ENCODE measurements around the gene SV2A. TPM values are rescaled to one million over a fixed set of nuclear protein-coding genes. Genes with fewer than 3 reads are reported as not detected.

The SV2A gene
- total RNA-seq (10 to 100 TPM in 1 of 5 experiments, 1 to 10 TPM in 4; 2.6 to 18.8 (median 3.1) TPM), polyA plus RNA-seq (1 to 10 TPM; 1.3 to 2.1 TPM), total RNA-seq (5.5 reads per million, percentile 25 among the genes with 10 or more reads in this experiment)

GRCh38 chr1:149917571-149918144, at the start of gene SV2A:
SV2A (minus strand) TSS chr1:149917844; CDS start chr1:149913840, 4,004 bp downstream.
- Histone ChIP-seq H3K27ac (ENCODE audit: low read depth, low read length) (peak within 1 kb of the TSS; percentile 36), H3K36me3 (ENCODE audit: control insufficient read depth in 2 of 3, insufficient read depth in 3 of 3, low read length in 3 of 3) (peaks cover 0 to 4% (median 0%) of the 10 kb centered on the region in 3 experiments), H3K4me1 (ENCODE audit: control insufficient read depth in 2 of 2, insufficient read depth in 2 of 2, low read length in 2 of 2) (peaks cover 7 to 33% of the 10 kb centered on the region in 2 donors), H3K9me3 (ENCODE audit: control insufficient read depth in 2 of 3, low read length in 3 of 3) (no peaks in the 10 kb centered on the region), H3K27me3 (ENCODE audit: control insufficient read depth in 2 of 2, insufficient read depth in 2 of 2, low read length in 2 of 2) (no peaks in the 10 kb centered on the region), H3K4me3 (ENCODE audit: low read length) (peak within 1 kb of the TSS; percentile 81)
- ATAC-seq (peak; percentile 80), DNase-seq (peak in 8 of 9 donors; percentile 5 to 57 (median 20))
- Mint-ChIP-seq H3K4me3 (peak within 1 kb of the TSS; percentile 68 to 97 (median 88)), H3K27ac (peak within 1 kb of the TSS in 8 of 9 donors; percentile 26 to 91 (median 70)), H3K4me1 (peaks cover 22 to 57% (median 47%) of the 10 kb centered on the region in 7 donors), H3K36me3 (peaks cover 0 to 13% (median 11%) of the 10 kb centered on the region in 5 donors), H3K9me3 (no peaks in the 10 kb centered on the region), H3K27me3 (no peaks in the 10 kb centered on the region)
- intact Hi-C loops (cut with micrococcal nuclease), result loop anchor here (1.0 to 5.0 kb wide), 4 partner anchors 10 to 135 kb away; partner anchors contain the start of genes BOLA1 (in 2 of the 2) and SF3B4 (in 1 of the 2)
- ChIA-PET POLR2A (interaction anchor here (0.6 to 1.9 kb wide), 2 partner anchors 10 to 20 kb away, joined by 4 read pairs; partner anchors contain the start of gene SF3B4), CTCF (no interaction called here)

GRCh38 chr1:149967041-149967440, 49.4 kb upstream of the SV2A start:
- no peak overlapping the region for H3K4me3 ChIP-seq (ENCODE audit: low read length)
- Mint-ChIP-seq H3K9me3 (no peaks in the 10 kb centered on the region), H3K36me3 (peaks cover 5 to 27% (median 17%) of the 10 kb centered on the region in 5 donors), H3K27me3 (no peaks in the 10 kb centered on the region), H3K27ac (peak overlapping the region in 2 of 9 donors; percentile 1 to 16), H3K4me1 (peaks cover 6 to 17% (median 13%) of the 10 kb centered on the region in 7 donors), H3K4me3 (no peak overlapping the region)
- intact Hi-C loops (cut with micrococcal nuclease), result no loop called here
- DNase-seq (no peak), ATAC-seq (no peak)
- H3K27me3 ChIP-seq (ENCODE audit: control insufficient read depth in 2 of 2, insufficient read depth in 2 of 2, low read length in 2 of 2), result no peaks in the 10 kb centered on the region
- POLR2A ChIA-PET, result interaction anchor here (1.1 kb wide), 1 partner anchor 79 kb away, joined by 5 read pairs; a partner anchor contains a TSS
- CTCF ChIA-PET, result no interaction called here
- H3K9me3 ChIP-seq (ENCODE audit: control insufficient read depth in 2 of 3, low read length in 3 of 3), result no peaks in the 10 kb centered on the region
- H3K27ac ChIP-seq (ENCODE audit: low read depth, low read length), result no peak overlapping the region
- H3K4me1 ChIP-seq (ENCODE audit: control insufficient read depth in 2 of 2, insufficient read depth in 2 of 2, low read length in 2 of 2), result no peaks in the 10 kb centered on the region
- peaks cover 0 to 18% (median 7%) of the 10 kb centered on the region in 3 experiments for H3K36me3 ChIP-seq (ENCODE audit: control insufficient read depth in 2 of 3, insufficient read depth in 3 of 3, low read length in 3 of 3)

GRCh38 chr1:149966405-149966804, 48.8 kb upstream of the SV2A start:
- Mint-ChIP-seq H3K4me1 (peaks cover 6 to 24% (median 19%) of the 10 kb centered on the region in 7 donors), H3K27ac (peak overlapping the region in 5 of 9 donors; percentile 1 to 63 (median 42)), H3K9me3 (no peaks in the 10 kb centered on the region), H3K36me3 (peaks cover 5 to 23% (median 17%) of the 10 kb centered on the region in 5 donors), H3K4me3 (no peak overlapping the region), H3K27me3 (no peaks in the 10 kb centered on the region)
- no peaks in the 10 kb centered on the region for H3K27me3 ChIP-seq (ENCODE audit: control insufficient read depth in 2 of 2, insufficient read depth in 2 of 2, low read length in 2 of 2)
- POLR2A ChIA-PET, result interaction anchor here (1.1 kb wide), 1 partner anchor 79 kb away, joined by 5 read pairs; a partner anchor contains a TSS
- CTCF ChIA-PET, result interaction anchor here (0.6 kb wide), 1 partner anchor 108 kb away, joined by 3 read pairs; no protein-coding TSS in a partner anchor
- H3K36me3 ChIP-seq (ENCODE audit: control insufficient read depth in 2 of 3, insufficient read depth in 3 of 3, low read length in 3 of 3), result peaks cover 0 to 16% (median 7%) of the 10 kb centered on the region in 3 experiments
- H3K9me3 ChIP-seq (ENCODE audit: control insufficient read depth in 2 of 3, low read length in 3 of 3), result no peaks in the 10 kb centered on the region
- intact Hi-C loops (cut with micrococcal nuclease), result no loop called here
- DNase-seq (no peak), ATAC-seq (no peak)
- H3K27ac ChIP-seq (ENCODE audit: low read depth, low read length), result no peak overlapping the region
- H3K4me1 ChIP-seq (ENCODE audit: control insufficient read depth in 2 of 2, insufficient read depth in 2 of 2, low read length in 2 of 2), result no peaks in the 10 kb centered on the region
- H3K4me3 ChIP-seq (ENCODE audit: low read length), result no peak overlapping the region

- peaks cover 5 to 15% (median 11%) of the 10 kb centered on the region in 5 donors for H3K36me3 Mint-ChIP-seq
- H3K27ac Mint-ChIP-seq, result peak overlapping the region in 6 of 9 donors; percentile 1 to 80 (median 50)
- H3K27me3 Mint-ChIP-seq, result no peaks in the 10 kb centered on the region
Measured at GRCh38 chr1:149965440-149965839, 47.8 kb upstream of the SV2A start.

GRCh38 chr1:149963358-149963757, 45.7 kb upstream of the SV2A start:
- ChIA-PET CTCF (interaction anchor here (1.3 to 3.1 kb wide), 3 partner anchors 15 to 224 kb away, joined by 4 to 19 read pairs (median 14); no protein-coding TSS in a partner anchor), POLR2A (interaction anchor here (0.7 kb wide), 1 partner anchor 221 kb away, joined by 4 read pairs; no protein-coding TSS in a partner anchor)
- Mint-ChIP-seq H3K9me3 (no peaks in the 10 kb centered on the region), H3K4me1 (peaks cover 6 to 24% (median 19%) of the 10 kb centered on the region in 7 donors), H3K4me3 (no peak overlapping the region), H3K27ac (peak overlapping the region in 4 of 9 donors; percentile 8 to 71 (median 56)), H3K36me3 (peaks cover 11 to 25% (median 22%) of the 10 kb centered on the region in 5 donors), H3K27me3 (no peaks in the 10 kb centered on the region)
- Histone ChIP-seq H3K27ac (ENCODE audit: low read depth, low read length) (no peak overlapping the region), H3K9me3 (ENCODE audit: control insufficient read depth in 2 of 3, low read length in 3 of 3) (no peaks in the 10 kb centered on the region), H3K4me3 (ENCODE audit: low read length) (no peak overlapping the region), H3K36me3 (ENCODE audit: control insufficient read depth in 2 of 3, insufficient read depth in 3 of 3, low read length in 3 of 3) (peaks cover 0 to 16% (median 0%) of the 10 kb centered on the region in 3 experiments), H3K4me1 (ENCODE audit: control insufficient read depth in 2 of 2, insufficient read depth in 2 of 2, low read length in 2 of 2) (no peaks in the 10 kb centered on the region), H3K27me3 (ENCODE audit: control insufficient read depth in 2 of 2, insufficient read depth in 2 of 2, low read length in 2 of 2) (no peaks in the 10 kb centered on the region)
- DNase-seq (no peak), ATAC-seq (no peak)
- intact Hi-C loops (cut with micrococcal nuclease), result loop anchor here (2.0 to 5.0 kb wide), 4 partner anchors 37 to 319 kb away; partner anchors contain the start of genes CIART (in 1 of the 2), OTUD7B (in 1 of the 2) and SF3B4 (in 1 of the 2)

More at GRCh38 chr1:149965440-149965839, 47.8 kb upstream of the SV2A start:
- Histone ChIP-seq H3K4me3 (ENCODE audit: low read length) (no peak overlapping the region), H3K27me3 (ENCODE audit: control insufficient read depth in 2 of 2, insufficient read depth in 2 of 2, low read length in 2 of 2) (no peaks in the 10 kb centered on the region), H3K27ac (ENCODE audit: low read depth, low read length) (no peak overlapping the region), H3K9me3 (ENCODE audit: control insufficient read depth in 2 of 3, low read length in 3 of 3) (no peaks in the 10 kb centered on the region), H3K36me3 (ENCODE audit: control insufficient read depth in 2 of 3, insufficient read depth in 3 of 3, low read length in 3 of 3) (peaks cover 0 to 8% (median 0%) of the 10 kb centered on the region in 3 experiments), H3K4me1 (ENCODE audit: control insufficient read depth in 2 of 2, insufficient read depth in 2 of 2, low read length in 2 of 2) (no peaks in the 10 kb centered on the region)
- intact Hi-C loops (cut with micrococcal nuclease), result no loop called here
- Mint-ChIP-seq H3K9me3 (no peaks in the 10 kb centered on the region), H3K4me1 (peaks cover 6 to 24% (median 19%) of the 10 kb centered on the region in 7 donors), H3K4me3 (peak overlapping the region in 2 of 10 donors; percentile 21 to 50)
- peak; percentile 41 for ATAC-seq
- DNase-seq, result peak in 4 of 9 donors; percentile 11 to 20 (median 16)
- POLR2A ChIA-PET, result interaction anchor here (1.3 kb wide), 1 partner anchor 78 kb away, joined by 5 read pairs; a partner anchor contains a TSS
- CTCF ChIA-PET, result interaction anchor here (0.7 to 1.4 kb wide), 3 partner anchors 88 to 200 kb away, joined by 3 to 5 read pairs (median 4); no protein-coding TSS in a partner anchor

- DNase-seq (no peak), ATAC-seq (no peak)
- Histone ChIP-seq H3K27me3 (ENCODE audit: control insufficient read depth in 2 of 2, insufficient read depth in 2 of 2, low read length in 2 of 2) (no peaks in the 10 kb centered on the region), H3K4me1 (ENCODE audit: control insufficient read depth in 2 of 2, insufficient read depth in 2 of 2, low read length in 2 of 2) (no peaks in the 10 kb centered on the region), H3K9me3 (ENCODE audit: control insufficient read depth in 2 of 3, low read length in 3 of 3) (no peaks in the 10 kb centered on the region), H3K27ac (ENCODE audit: low read depth, low read length) (no peak overlapping the region), H3K36me3 (ENCODE audit: control insufficient read depth in 2 of 3, insufficient read depth in 3 of 3, low read length in 3 of 3) (peaks cover 0 to 16% (median 0%) of the 10 kb centered on the region in 3 experiments), H3K4me3 (ENCODE audit: low read length) (no peak overlapping the region)
- peaks cover 6 to 24% (median 19%) of the 10 kb centered on the region in 7 donors for H3K4me1 Mint-ChIP-seq
- ChIA-PET CTCF (interaction anchor here (0.7 to 3.1 kb wide), 12 partner anchors 14 to 228 kb away, joined by 3 to 19 read pairs (median 4); no protein-coding TSS in a partner anchor), POLR2A (interaction anchor here (0.6 to 2.6 kb wide), 5 partner anchors 24 to 271 kb away, joined by 3 to 16 read pairs (median 5); a partner anchor contains a TSS)
- no peaks in the 10 kb centered on the region for H3K9me3 Mint-ChIP-seq
- no peaks in the 10 kb centered on the region for H3K27me3 Mint-ChIP-seq
- H3K4me3 Mint-ChIP-seq, result no peak overlapping the region
- intact Hi-C loops (cut with micrococcal nuclease), result loop anchor here (1.0 to 5.0 kb wide), 11 partner anchors 35 to 320 kb away; partner anchors contain the start of genes SF3B4 (in 2 of the 2), VPS45 (in 2 of the 2), CIART (in 1 of the 2) and OTUD7B (in 1 of the 2)
- H3K36me3 Mint-ChIP-seq, result peaks cover 11 to 28% (median 22%) of the 10 kb centered on the region in 5 donors
- peak overlapping the region in 5 of 9 donors; percentile 7 to 71 (median 43) for H3K27ac Mint-ChIP-seq
Measured at GRCh38 chr1:149962736-149963135, 45.1 kb upstream of the SV2A start.

Data from naive thymus-derived CD4-positive, alpha-beta T cell (primary cell).